Cardiac fibroblast (primary cell): ENCODE results near the gene DHODH.

ENCODE experiments used
- DNase-seq, 2 donors: peaks; one replicate each; pipeline versions ENCODE4 v3.0.0 to v3.0.0-alpha.2; 2010; ENCODE audit warnings: low read depth in 2 of 2
- H3K4me3 ChIP-seq, 2 donors: replicated peaks in 1 of 2; 1 replicate in 1 of 2; 2 replicates in 1 of 2; pipeline ENCODE4 v1.5.1; 2011; ENCODE audit warnings: low read depth in 2 of 2, low read length in 2 of 2, mild to moderate bottlenecking in 2 of 2, moderate library complexity in 1 of 2
- TF ChIP-seq, protein P1 (sequence below): IDR thresholded peaks from one replicate; pipeline ENCODE4 v1.5.1; 2011; ENCODE audit warnings: low read depth, mild to moderate bottlenecking, low read length, inconsistent platforms

DHODH gene

DNA sequence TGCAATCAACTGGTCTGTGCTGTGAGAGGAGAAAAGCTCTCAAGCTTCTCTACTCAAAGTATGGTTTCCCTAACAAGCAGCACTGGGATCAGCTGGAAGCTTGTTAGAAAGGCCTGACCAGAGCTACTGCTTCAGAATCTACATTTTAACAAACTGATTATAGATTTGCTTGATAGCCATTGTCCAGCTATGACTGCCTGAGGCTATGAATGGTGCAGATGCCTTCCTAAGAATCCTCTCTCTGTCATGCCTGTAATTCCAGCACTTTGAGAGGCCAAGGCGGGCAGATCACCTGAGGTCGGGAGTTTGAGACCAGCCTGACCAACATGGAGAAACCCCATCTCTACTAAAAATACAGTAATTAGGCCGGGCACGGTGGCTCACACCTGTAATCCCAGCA is 37.0 kb upstream of the DHODH start:
- no peak overlapping the region for H3K4me3 ChIP-seq
- no peak for DNase-seq
- TF ChIP-seq, protein P1, sequence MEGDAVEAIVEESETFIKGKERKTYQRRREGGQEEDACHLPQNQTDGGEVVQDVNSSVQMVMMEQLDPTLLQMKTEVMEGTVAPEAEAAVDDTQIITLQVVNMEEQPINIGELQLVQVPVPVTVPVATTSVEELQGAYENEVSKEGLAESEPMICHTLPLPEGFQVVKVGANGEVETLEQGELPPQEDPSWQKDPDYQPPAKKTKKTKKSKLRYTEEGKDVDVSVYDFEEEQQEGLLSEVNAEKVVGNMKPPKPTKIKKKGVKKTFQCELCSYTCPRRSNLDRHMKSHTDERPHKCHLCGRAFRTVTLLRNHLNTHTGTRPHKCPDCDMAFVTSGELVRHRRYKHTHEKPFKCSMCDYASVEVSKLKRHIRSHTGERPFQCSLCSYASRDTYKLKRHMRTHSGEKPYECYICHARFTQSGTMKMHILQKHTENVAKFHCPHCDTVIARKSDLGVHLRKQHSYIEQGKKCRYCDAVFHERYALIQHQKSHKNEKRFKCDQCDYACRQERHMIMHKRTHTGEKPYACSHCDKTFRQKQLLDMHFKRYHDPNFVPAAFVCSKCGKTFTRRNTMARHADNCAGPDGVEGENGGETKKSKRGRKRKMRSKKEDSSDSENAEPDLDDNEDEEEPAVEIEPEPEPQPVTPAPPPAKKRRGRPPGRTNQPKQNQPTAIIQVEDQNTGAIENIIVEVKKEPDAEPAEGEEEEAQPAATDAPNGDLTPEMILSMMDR = no peak

DNA sequence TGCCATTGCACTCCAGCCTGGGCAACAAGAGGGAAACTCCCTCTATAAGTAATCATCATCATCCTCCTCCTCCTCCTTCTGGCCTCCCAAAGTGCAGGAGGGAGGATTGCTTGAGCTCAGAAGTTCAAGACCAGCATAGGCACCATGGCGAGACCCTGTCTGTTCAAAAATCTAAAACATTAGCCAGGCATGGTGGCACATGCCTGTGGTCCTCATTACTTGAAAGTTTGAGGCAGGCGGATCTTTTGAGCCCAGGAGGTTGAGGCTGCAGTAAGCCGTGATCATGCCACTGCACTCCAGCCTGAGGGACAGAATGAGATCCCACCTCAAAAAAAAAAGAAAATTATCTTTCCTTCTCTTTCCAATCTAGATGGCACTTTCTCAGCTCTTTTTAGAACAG is 36.2 kb upstream of the DHODH start:
- H3K4me3 ChIP-seq = no peak overlapping the region
- DNase-seq = no peak
- TF ChIP-seq, protein P1 = no peak

DNA sequence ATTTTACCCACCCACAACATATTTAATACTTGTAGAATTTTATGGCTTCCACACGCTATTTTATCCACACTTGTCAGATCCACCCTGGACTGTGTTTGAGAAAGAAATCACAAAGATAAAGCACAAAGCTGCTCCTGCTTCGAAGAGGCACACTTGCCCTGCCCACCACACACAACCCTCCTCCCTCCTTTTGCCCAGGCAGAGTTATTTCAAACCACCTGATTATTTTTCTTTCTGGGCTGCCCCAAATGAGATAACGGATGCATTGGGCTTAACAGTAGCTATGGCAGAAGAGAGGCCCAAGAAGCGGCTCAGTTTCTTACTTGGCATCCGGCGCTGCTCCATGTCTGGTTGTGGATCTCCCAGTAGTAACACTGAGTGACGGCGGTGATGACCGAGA is 35.5 kb upstream of the DHODH start:
- TF ChIP-seq, protein P1 = no peak
- no peak for DNase-seq
- no peak overlapping the region for H3K4me3 ChIP-seq

DNA sequence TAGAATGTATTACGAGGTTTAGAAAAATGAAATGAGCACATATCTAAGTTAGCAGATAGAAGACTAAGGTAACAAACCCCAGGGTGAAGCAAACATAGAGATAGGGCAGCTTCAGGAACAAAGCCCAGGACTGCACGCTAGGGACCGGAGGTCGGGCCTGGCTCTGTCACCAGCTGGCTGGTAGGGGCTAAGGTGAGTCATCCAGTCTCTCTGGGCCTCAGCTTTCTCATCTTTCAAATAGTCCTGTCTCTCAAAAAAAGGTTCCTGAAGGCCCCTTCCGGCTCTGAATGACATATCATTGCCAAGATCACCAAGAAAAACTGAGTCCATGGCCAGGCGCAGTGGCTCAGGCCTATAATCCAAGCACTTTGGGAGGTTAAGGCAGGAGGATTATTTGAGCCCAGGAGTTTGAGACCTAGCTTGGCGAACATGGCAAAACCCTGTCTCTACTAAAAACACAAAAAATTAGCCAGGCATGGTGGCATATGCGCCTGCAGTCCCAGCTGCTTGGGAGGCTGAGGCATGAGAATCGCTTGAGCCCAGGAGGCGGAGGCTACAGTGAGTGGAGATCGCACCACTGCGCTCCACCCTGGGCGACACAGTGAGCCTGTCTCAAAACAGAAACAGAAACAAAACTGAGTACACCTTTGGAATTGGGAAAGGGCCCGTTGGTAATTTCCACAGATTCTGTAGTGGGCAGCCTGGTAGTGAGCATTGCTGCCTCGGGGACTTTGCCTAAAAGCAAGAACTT is 34.3 kb upstream of the DHODH start:
- TF ChIP-seq, protein P1 = no peak
- DNase-seq = no peak
- no peak overlapping the region for H3K4me3 ChIP-seq

DNA sequence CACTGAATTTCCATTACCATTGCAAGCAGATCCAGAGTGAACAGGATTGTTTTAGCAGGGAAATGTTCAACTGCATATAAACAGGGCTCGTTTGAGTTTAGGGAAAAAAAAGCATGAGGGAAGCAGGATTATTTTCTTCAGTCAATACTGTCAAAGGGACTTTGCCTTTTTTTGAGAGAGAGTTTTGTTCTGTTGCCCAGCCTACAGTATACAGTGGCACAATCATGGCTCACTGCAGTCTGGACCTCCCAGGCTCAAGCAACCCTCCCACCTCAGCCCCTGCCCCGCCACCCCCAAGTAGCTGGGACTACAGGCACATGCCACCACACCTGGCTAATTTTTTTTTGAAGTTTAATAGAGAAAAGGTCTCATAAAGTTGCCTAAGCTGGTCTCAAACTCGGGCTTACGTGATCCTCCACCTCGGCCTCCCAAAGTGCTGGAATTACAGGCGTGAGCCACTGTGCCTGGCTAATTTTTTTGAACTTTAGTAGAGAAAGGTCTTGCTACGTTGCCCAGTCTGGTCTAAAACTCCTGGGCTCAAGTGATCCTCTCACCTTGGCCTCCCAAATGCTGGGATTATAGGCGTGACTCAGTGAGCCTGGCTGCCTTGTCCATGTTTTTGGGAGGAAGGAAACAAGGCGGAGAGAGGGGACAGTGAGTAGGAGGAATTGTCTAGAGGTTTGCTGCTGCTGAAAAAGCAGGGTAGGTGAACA is 23.1 kb upstream of the DHODH start:
- no peak for DNase-seq
- H3K4me3 ChIP-seq = no peak overlapping the region
- TF ChIP-seq, protein P1 = no peak

DNA sequence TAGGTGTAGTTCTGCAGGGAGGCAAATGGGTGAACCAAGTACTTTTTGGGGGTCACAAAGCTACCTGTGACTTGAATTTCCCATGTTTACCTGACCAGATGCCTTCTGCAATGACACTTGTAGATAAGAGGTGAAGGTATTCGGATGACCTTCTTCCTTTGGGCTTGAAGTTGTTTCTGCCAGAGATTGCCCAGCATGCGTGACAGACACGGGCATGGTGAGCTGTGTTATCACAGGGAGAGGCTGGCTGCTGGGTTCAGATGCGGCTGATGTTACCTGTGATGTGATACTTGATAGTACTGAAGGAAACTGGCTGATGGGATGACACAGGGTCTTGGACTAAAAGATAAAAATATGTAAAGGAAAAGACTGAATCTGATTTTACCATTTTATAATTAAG is 22.4 kb upstream of the DHODH start:
- TF ChIP-seq, protein P1 = no peak
- no peak overlapping the region for H3K4me3 ChIP-seq
- no peak for DNase-seq
